ENCODE data around the gene NFIC. TPM values are rescaled to one million over a fixed set of nuclear protein-coding genes. Genes with fewer than 3 reads are reported as not detected.

Gene NFIC
- polyA plus RNA-seq, 1 of the 3 experiments (the other 2 are of a cell fraction), result 7.2 TPM

GRCh38 chr19:3478409-3479176 lies 112.2 kb downstream of the NFIC start:
- CTCF ChIA-PET, result interaction anchor here (0.7 to 1.6 kb wide), 2 partner anchors 50 to 151 kb away, joined by 4 to 9 read pairs; no protein-coding TSS in a partner anchor
- POLR2A ChIA-PET, result interaction anchor here (0.8 kb wide), 1 partner anchor 58 kb away, joined by 6 read pairs; no protein-coding TSS in a partner anchor
- 64% methylated on average over 21 of the region's 27 CpGs for WGBS (ENCODE audit: low lambda C conversion rate)

More at GRCh38 chr19:3478409-3479176, 112.2 kb downstream of the NFIC start:
- Histone ChIP-seq H3K79me2 (ENCODE audit: insufficient read depth) (no peaks in the 10 kb centered on the region), H3K9me3 (no peaks in the 10 kb centered on the region), H3F3A (replicated peaks; ENCODE audit: insufficient read depth) (no peaks in the 10 kb centered on the region), H3K4me3 (ENCODE audit: low read depth in 2 of 2, low read length in 1 of 2) (no peak overlapping the region), H3K4me1 (ENCODE audit: control insufficient read depth in 1 of 2, insufficient read depth in 2 of 2, low read depth in 1 of 2, low read length in 1 of 2) (no peaks in the 10 kb centered on the region; a peak in 1 of 4 replicates), H3K9me2 (no peaks in the 10 kb centered on the region), H2AFZ (ENCODE audit: low read depth) (no peak overlapping the region), H3K27ac (ENCODE audit: low read depth in 2 of 2, low read length in 1 of 2) (no peak overlapping the region), H3K36me3 (replicated peaks in 1 of 2; ENCODE audit: control insufficient read depth in 1 of 2, insufficient read depth in 2 of 2, low read length in 1 of 2) (no peaks in the 10 kb centered on the region), H3K27me3 (ENCODE audit: insufficient read depth) (no peaks in the 10 kb centered on the region; the same call in 1 of the 2 replicates), H4K20me1 (ENCODE audit: insufficient read depth) (no peaks in the 10 kb centered on the region), H3K4me2 (no peak overlapping the region), H3K9ac (no peak overlapping the region)
- DNase-seq, result no peak
- TF ChIP-seq JUND (IDR thresholded peaks at IDR 0.05) (no peak), USF1 (IDR thresholded peaks at IDR 0.05; ENCODE audit: borderline replicate concordance, low read depth) (no peak), SMC3 (IDR thresholded peaks at IDR 0.05; ENCODE audit: low read depth, low read length) (no peak), EP300 (IDR thresholded peaks at IDR 0.05; ENCODE audit: borderline replicate concordance in 1 of 2, low read depth in 1 of 2, low read length in 1 of 2) (no peak), IRF3 (IDR thresholded peaks at IDR 0.05; ENCODE audit: low read depth, low read length) (no peak), MEF2A (IDR thresholded peaks at IDR 0.05; ENCODE audit: borderline replicate concordance, low read depth) (no peak), YY1 (IDR thresholded peaks at IDR 0.05; ENCODE audit: low read depth) (no peak), FOXJ3 (CRISPR knock-in tag; IDR thresholded peaks at IDR 0.05) (no peak), ZBTB33 (IDR thresholded peaks at IDR 0.05; ENCODE audit: borderline replicate concordance, low read depth) (no peak), NFIC (IDR thresholded peaks at IDR 0.05; ENCODE audit: borderline replicate concordance) (no peak), NRF1 (IDR thresholded peaks at IDR 0.05; ENCODE audit: low read depth, low read length) (no peak), RXRA (IDR thresholded peaks at IDR 0.05; ENCODE audit: borderline replicate concordance, low read depth) (no peak), ELF1 (IDR thresholded peaks at IDR 0.05) (no peak)

Measured in SK-N-SH (cell line).